ENCODE measurements around the gene IFNA5.

IFNA5 gene

GRCh38 chr9:21305213-21305612, at the start of gene IFNA5:
Gene IFNA5 (minus strand): TSS chr9:21305313. CDS start chr9:21305256, 57 bp downstream.
- DNase-seq (ENCODE audit: low read depth), result no peak

GRCh38 chr9:21350787-21351186, 45.7 kb upstream of the IFNA5 start, which contains the start of gene IFNA6:
Gene IFNA6 (minus strand): TSS chr9:21350887. CDS start chr9:21350887, 0 bp downstream.
- DNase-seq (ENCODE audit: low read depth), result no peak

GRCh38 chr9:21348430-21348970, 43.4 kb upstream of the IFNA5 start:
- no peak for DNase-seq (ENCODE audit: low read depth)

GRCh38 chr9:21340735-21341134, 35.6 kb upstream of the IFNA5 start:
- no peak for DNase-seq (ENCODE audit: low read depth)

- no peak for DNase-seq (ENCODE audit: low read depth)
Observed at GRCh38 chr9:21336457-21336856, 31.3 kb upstream of the IFNA5 start.

GRCh38 chr9:21334701-21335632, 29.9 kb upstream of the IFNA5 start, which contains the start of gene KLHL9:
Gene KLHL9 (minus strand): TSS chr9:21335404. CDS start chr9:21334859, 545 bp downstream.
- peak; percentile 83 for DNase-seq (ENCODE audit: low read depth)

GRCh38 chr9:21333226-21333625, 28.1 kb upstream of the IFNA5 start:
- DNase-seq (ENCODE audit: low read depth), result no peak

GRCh38 chr9:21331676-21332402, 26.7 kb upstream of the IFNA5 start:
- no peak for DNase-seq (ENCODE audit: low read depth)

GRCh38 chr9:21326526-21327139, 21.5 kb upstream of the IFNA5 start:
- no peak for DNase-seq (ENCODE audit: low read depth)

GRCh38 chr9:21324047-21324446, 18.9 kb upstream of the IFNA5 start:
- no peak for DNase-seq (ENCODE audit: low read depth)

- no peak for DNase-seq (ENCODE audit: low read depth)
Observed at GRCh38 chr9:21322911-21323461, 17.9 kb upstream of the IFNA5 start.

GRCh38 chr9:21320465-21320864, 15.4 kb upstream of the IFNA5 start:
- no peak for DNase-seq (ENCODE audit: low read depth)

GRCh38 chr9:21317956-21318923, 13.1 kb upstream of the IFNA5 start:
- DNase-seq (ENCODE audit: low read depth), result no peak

- DNase-seq (ENCODE audit: low read depth), result no peak
Observed at GRCh38 chr9:21316860-21317259, 11.7 kb upstream of the IFNA5 start.

GRCh38 chr9:21316032-21316842, 11.1 kb upstream of the IFNA5 start:
- DNase-seq (ENCODE audit: low read depth), result no peak

GRCh38 chr9:21314152-21314551, 9.0 kb upstream of the IFNA5 start:
- no peak for DNase-seq (ENCODE audit: low read depth)

GRCh38 chr9:21311889-21312288, 6.8 kb upstream of the IFNA5 start:
- DNase-seq (ENCODE audit: low read depth), result no peak

GRCh38 chr9:21295992-21296391, 9.1 kb downstream of the IFNA5 start:
- DNase-seq (ENCODE audit: low read depth), result no peak

GRCh38 chr9:21294904-21295538, 10.1 kb downstream of the IFNA5 start:
- no peak for DNase-seq (ENCODE audit: low read depth)

All from activated T-cell treated with anti-CD3 and anti-CD28 coated beads for 48 hours (primary cell).